Peyer's patch (tissue), 4 donors: ENCODE data around the gene CLRN3.

Experiments used
- POLR2A ChIP-seq, 2 donors: fragments of 450-650 bp; IDR thresholded peaks; one replicate each; pipeline ENCODE4 v1.5.1; 2017; ENCODE audit warnings: antibody characterized with exemption in 2 of 2, mild to moderate bottlenecking in 2 of 2, moderate library complexity in 2 of 2
- TF ChIP-seq, protein P1 (sequence below), 6 experiments: fragments of 450-650 bp in 4 of 6; fragments of 200-600 bp in 2 of 6; sonication (generic) in 1 of 6; IDR thresholded peaks; one replicate each; pipeline ENCODE4 v1.5.1; 2017 to 2019; ENCODE audit warnings: antibody characterized with exemption in 6 of 6, mild to moderate bottlenecking in 3 of 6, moderate library complexity in 1 of 6

- TF ChIP-seq, protein P1, sequence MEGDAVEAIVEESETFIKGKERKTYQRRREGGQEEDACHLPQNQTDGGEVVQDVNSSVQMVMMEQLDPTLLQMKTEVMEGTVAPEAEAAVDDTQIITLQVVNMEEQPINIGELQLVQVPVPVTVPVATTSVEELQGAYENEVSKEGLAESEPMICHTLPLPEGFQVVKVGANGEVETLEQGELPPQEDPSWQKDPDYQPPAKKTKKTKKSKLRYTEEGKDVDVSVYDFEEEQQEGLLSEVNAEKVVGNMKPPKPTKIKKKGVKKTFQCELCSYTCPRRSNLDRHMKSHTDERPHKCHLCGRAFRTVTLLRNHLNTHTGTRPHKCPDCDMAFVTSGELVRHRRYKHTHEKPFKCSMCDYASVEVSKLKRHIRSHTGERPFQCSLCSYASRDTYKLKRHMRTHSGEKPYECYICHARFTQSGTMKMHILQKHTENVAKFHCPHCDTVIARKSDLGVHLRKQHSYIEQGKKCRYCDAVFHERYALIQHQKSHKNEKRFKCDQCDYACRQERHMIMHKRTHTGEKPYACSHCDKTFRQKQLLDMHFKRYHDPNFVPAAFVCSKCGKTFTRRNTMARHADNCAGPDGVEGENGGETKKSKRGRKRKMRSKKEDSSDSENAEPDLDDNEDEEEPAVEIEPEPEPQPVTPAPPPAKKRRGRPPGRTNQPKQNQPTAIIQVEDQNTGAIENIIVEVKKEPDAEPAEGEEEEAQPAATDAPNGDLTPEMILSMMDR (IDR thresholded peaks at IDR 0.05) = no peak
- no peak for TF ChIP-seq POLR2A (IDR thresholded peaks at IDR 0.05)
Observed at GRCh38 chr10:127922675-127923366, 30.1 kb upstream of the CLRN3 start.
